Measurements from ENCODE around the gene ZNF606. TPM values are rescaled to one million over a fixed set of nuclear protein-coding genes. Genes with fewer than 3 reads are reported as not detected.

Gene ZNF606
- total RNA-seq = 10 to 100 TPM; 11.6 to 17.1 (median 13.8) TPM
- long read RNA-seq, donor 1, full-length matches to known transcripts = 13 of 17 reads
- long read RNA-seq, donor 1, partial matches to known transcripts = 0 of 17 reads
- long read RNA-seq, donor 1, other reads (novel, unspliced or antisense) = 4 of 17 reads
- long read RNA-seq, donor 2, full-length matches to known transcripts = 4 of 6 reads
- long read RNA-seq, donor 2, partial matches to known transcripts = 0 of 6 reads
- long read RNA-seq, donor 2, other reads (novel, unspliced or antisense) = 2 of 6 reads

- peaks cover 2% of the 10 kb centered on the region for H3K36me3 ChIP-seq (ENCODE audit: low read depth)
- peak within 1 kb of the TSS; percentile 83 for H3K4me3 ChIP-seq
- intact Hi-C loops (cut with DNase I, micrococcal nuclease) = no loop called here
- DNase-seq (peak; percentile 90 to 94 (median 92)), ATAC-seq (peak; percentile 100)
- TF ChIP-seq CTCF (IDR thresholded peaks at IDR 0.05) = no peak
- peaks cover 61% of the 10 kb centered on the region for H3K9me3 ChIP-seq
- peaks cover 6% of the 10 kb centered on the region for H3K4me1 ChIP-seq (ENCODE audit: low read depth)
These were observed at the start of gene ZNF606 for GRCh38 chr19:58002384-58003173. TSS of gene ZNF606 (minus strand) at chr19:58002820. CDS start at chr19:58001319, 1,501 bp downstream.

- Histone ChIP-seq H3K4me1 (ENCODE audit: low read depth) (no peaks in the 10 kb centered on the region), H3K9me3 (peaks cover 67% of the 10 kb centered on the region), H3K4me3 (no peak overlapping the region), H3K36me3 (ENCODE audit: low read depth) (no peaks in the 10 kb centered on the region)
- TF ChIP-seq CTCF (IDR thresholded peaks at IDR 0.05) = no peak
- intact Hi-C loops (cut with DNase I, micrococcal nuclease) = no loop called here
- DNase-seq (no peak), ATAC-seq (no peak)
These were observed 49.6 kb upstream of the ZNF606 start for GRCh38 chr19:58052256-58052655.

- intact Hi-C loops (cut with DNase I, micrococcal nuclease) = no loop called here
- H3K9me3 ChIP-seq = peaks cover 100% of the 10 kb centered on the region
These were observed 45.1 kb upstream of the ZNF606 start for GRCh38 chr19:58047672-58048071.

GRCh38 chr19:58046856-58047255, 44.2 kb upstream of the ZNF606 start:
- peaks cover 97% of the 10 kb centered on the region for H3K9me3 ChIP-seq

More at GRCh38 chr19:58047672-58048071, 45.1 kb upstream of the ZNF606 start:
- no peaks in the 10 kb centered on the region for H3K36me3 ChIP-seq (ENCODE audit: low read depth)
- no peak for ATAC-seq
- no peaks in the 10 kb centered on the region for H3K4me1 ChIP-seq (ENCODE audit: low read depth)
- DNase-seq = no peak
- no peak overlapping the region for H3K4me3 ChIP-seq
- TF ChIP-seq CTCF (IDR thresholded peaks at IDR 0.05) = no peak

More at GRCh38 chr19:58046856-58047255, 44.2 kb upstream of the ZNF606 start:
- intact Hi-C loops (cut with DNase I, micrococcal nuclease) = no loop called here
- no peak for TF ChIP-seq CTCF (IDR thresholded peaks at IDR 0.05)
- Histone ChIP-seq H3K4me1 (ENCODE audit: low read depth) (no peaks in the 10 kb centered on the region), H3K4me3 (no peak overlapping the region), H3K36me3 (ENCODE audit: low read depth) (no peaks in the 10 kb centered on the region)
- DNase-seq (no peak), ATAC-seq (no peak)
